ENCODE measurements around the gene PIK3R2.

GRCh38 chr19:18122424-18122823, 30.5 kb upstream of the PIK3R2 start:
- TF ChIP-seq CTCF (optimal IDR thresholded peaks at IDR 0.05 in 1 of 3, IDR thresholded peaks at IDR 0.05 in 1 of 3, conservative IDR thresholded peaks at IDR 0.05 in 1 of 3; ENCODE audit: extremely low read depth in 1 of 3, insufficient read depth in 2 of 3, low read length in 3 of 3) (no peak), EZH2 (IDR thresholded peaks at IDR 0.05; ENCODE audit: low read length) (no peak)

All from keratinocyte (primary cell).